Stomach (tissue), 4 donors: ENCODE data around the gene TMEM138.

Source experiments
- POLR2A ChIP-seq, 4 donors: fragments of 450-650 bp; IDR thresholded peaks; one replicate each; pipeline ENCODE4 v1.6.1; 2016; ENCODE audit warnings: antibody characterized with exemption in 4 of 4, control low read depth in 2 of 4, mild to moderate bottlenecking in 1 of 4, moderate library complexity in 1 of 4
- TF ChIP-seq, protein P1 (sequence below), 7 experiments: fragments of 450-650 bp in 4 of 7; fragments of 200-600 bp in 3 of 7; sonication (generic) in 3 of 7; IDR thresholded peaks; one replicate each; pipeline ENCODE4 v1.5.1; 2016 to 2019; ENCODE audit warnings: antibody characterized with exemption in 7 of 7, control low read depth in 2 of 7, mild to moderate bottlenecking in 1 of 7

DNA sequence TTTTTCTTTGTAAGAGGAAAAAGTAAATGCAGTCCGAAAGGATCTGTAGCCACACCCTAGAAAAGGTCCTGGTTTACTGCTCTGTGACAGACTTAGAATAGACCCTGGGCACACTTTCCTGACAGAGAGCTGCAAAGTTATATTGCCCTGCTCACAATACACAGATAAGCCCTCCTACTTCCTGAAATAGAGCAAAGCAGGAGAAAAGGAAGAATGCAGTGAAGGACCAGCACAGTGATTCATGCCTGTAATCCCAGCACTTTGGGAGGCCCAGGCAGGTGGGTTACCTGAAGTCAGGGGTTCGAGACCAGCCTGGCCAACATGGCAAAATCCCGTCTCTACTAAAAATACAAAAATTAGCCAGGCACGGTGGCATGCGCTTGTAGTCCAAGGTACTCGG lies 2.7 kb upstream of the TMEM138 start:
- TF ChIP-seq POLR2A (IDR thresholded peaks at IDR 0.05), result no peak
- TF ChIP-seq, protein P1, sequence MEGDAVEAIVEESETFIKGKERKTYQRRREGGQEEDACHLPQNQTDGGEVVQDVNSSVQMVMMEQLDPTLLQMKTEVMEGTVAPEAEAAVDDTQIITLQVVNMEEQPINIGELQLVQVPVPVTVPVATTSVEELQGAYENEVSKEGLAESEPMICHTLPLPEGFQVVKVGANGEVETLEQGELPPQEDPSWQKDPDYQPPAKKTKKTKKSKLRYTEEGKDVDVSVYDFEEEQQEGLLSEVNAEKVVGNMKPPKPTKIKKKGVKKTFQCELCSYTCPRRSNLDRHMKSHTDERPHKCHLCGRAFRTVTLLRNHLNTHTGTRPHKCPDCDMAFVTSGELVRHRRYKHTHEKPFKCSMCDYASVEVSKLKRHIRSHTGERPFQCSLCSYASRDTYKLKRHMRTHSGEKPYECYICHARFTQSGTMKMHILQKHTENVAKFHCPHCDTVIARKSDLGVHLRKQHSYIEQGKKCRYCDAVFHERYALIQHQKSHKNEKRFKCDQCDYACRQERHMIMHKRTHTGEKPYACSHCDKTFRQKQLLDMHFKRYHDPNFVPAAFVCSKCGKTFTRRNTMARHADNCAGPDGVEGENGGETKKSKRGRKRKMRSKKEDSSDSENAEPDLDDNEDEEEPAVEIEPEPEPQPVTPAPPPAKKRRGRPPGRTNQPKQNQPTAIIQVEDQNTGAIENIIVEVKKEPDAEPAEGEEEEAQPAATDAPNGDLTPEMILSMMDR (IDR thresholded peaks at IDR 0.05), result no peak
